H54 (cell line): ENCODE measurements around the gene RADIL.

Experiments used
- DNase-seq: peaks from one replicate; pipeline ENCODE4 v3.0.0; 2011; ENCODE audit warnings: low spot score, mixed read lengths; ENCODE audit not compliant: insufficient read length
- FAIRE-seq: peaks from 3 replicates; lab custom pipeline; 2011; peaks lifted over from hg19 to GRCh38; lab: Jason Lieb, UNC
- POLR2A ChIP-seq: IDR thresholded peaks from 2 replicates; pipeline ENCODE4 v1.6.1; 2011; ENCODE audit warnings: low read depth, mild to moderate bottlenecking, low read length

The RADIL gene

GRCh38 chr7:4889682-4890081 lies 6.2 kb upstream of the RADIL start:
- no peak for FAIRE-seq
- DNase-seq, result no peak
- no peak for TF ChIP-seq POLR2A

GRCh38 chr7:4888161-4888560 lies 4.6 kb upstream of the RADIL start:
- no peak for TF ChIP-seq POLR2A
- no peak for FAIRE-seq

GRCh38 chr7:4886671-4887070 lies 3.2 kb upstream of the RADIL start:
- no peak for TF ChIP-seq POLR2A
- DNase-seq (no peak), FAIRE-seq (no peak)

More at GRCh38 chr7:4888161-4888560, 4.6 kb upstream of the RADIL start:
- no peak for DNase-seq

- DNase-seq, result no peak
- no peak for FAIRE-seq
- no peak for TF ChIP-seq POLR2A
These were observed 1.8 kb upstream of the RADIL start for GRCh38 chr7:4885317-4885807.

- TF ChIP-seq POLR2A, result no peak
- DNase-seq (no peak), FAIRE-seq (no peak)
These were observed 648 bp upstream of the RADIL start for GRCh38 chr7:4884164-4884563.

DNA sequence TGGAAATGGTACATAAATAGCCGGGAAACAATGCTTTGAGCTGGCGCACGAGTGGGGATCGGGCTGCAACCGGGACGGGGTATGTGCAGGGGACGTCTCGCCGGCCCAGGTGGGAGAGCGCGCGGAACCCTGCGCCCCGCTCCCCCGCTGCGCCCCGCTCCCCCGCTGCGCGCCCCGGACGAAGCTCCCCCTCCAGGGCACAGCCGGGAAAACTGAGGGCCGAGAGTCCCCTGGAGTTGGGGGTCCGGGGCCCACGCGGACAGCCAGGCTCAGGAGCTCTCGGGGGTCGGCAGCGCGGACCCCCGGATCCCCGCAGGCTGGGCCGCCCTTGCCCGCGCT lies 514 bp downstream of the RADIL start:
- DNase-seq (no peak), FAIRE-seq (no peak)
- TF ChIP-seq POLR2A, result no peak

DNA sequence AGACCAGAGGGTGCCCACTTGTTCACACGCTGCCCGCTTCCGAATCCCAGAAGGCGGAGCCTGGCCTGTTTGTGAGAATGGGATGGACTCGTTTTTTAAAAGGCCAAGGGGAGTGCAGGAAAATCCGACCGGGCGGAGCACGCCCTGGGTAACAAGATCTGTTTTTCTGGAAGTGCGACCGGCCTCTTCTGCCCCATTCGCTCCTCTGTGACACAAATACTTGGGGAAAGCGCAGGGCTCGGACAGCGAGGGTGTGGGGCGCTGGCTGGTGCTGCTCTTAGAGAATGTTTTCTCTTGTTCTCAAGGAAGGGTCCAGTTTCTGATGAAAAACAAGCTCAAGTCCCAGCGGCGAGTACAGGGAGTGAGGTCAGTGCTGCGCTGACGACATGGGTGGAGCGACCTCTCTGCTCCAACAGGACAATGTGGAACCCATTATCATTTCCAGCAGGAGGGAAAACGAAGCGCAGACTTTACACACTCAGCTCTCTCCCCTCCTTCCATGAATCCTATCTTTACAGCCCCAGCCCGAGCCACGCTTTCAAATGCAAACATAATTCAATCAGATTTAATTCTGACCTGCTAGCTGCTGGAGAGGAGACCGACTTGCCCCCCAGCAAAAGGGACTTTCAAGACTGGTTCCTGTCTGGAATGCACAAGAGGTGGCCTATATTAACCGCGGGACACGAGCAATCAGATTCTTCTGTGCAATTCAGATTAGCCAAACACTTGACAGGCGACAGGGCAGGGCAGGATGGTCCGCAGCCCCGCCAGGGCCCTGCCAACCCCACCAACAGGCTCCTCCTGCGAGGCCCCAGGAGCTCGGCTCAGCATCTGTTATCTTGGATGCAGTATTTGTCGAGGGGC lies 1.1 kb downstream of the RADIL start:
- FAIRE-seq, result no peak
- no peak for DNase-seq
- TF ChIP-seq POLR2A, result no peak

- FAIRE-seq, result no peak
- no peak for DNase-seq
- no peak for TF ChIP-seq POLR2A
These were observed 3.3 kb downstream of the RADIL start for GRCh38 chr7:4880218-4880617.

DNA sequence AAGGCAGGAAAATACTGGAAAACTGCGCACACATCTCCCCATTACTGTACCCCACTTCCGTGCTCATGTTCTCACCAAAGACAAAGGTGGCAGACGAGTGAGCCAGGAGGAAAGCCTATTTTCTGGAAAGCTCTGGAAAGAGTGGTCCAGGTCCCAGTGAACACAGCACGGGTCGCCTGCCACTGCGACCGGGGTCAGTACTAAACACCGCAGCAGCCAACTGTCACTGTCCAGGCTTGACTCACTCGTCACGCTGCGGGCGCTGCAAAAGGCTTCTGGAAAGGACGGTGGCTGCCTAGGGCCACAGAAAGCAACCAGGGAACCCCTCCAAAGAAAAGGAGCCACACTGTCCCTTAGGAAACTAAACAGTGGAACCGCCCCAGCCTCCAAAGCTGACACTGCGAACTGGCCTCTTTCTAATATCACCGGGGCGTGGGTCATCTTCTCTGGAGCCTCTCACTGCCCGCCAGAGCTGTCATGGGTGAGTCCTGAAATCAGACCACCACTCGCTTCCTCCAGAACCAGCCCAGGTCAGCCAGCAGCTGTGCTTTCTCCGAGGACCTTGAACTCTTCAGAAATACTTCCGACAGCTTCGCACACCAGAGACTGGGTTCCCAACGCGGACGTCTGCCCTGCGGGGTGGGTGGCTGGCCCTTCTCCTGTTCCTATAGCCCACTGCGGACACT lies 4.0 kb downstream of the RADIL start:
- DNase-seq (no peak), FAIRE-seq (no peak)
- no peak for TF ChIP-seq POLR2A

- TF ChIP-seq POLR2A, result no peak
- DNase-seq (no peak), FAIRE-seq (no peak)
These were observed 4.9 kb downstream of the RADIL start for GRCh38 chr7:4878336-4879335.

DNA sequence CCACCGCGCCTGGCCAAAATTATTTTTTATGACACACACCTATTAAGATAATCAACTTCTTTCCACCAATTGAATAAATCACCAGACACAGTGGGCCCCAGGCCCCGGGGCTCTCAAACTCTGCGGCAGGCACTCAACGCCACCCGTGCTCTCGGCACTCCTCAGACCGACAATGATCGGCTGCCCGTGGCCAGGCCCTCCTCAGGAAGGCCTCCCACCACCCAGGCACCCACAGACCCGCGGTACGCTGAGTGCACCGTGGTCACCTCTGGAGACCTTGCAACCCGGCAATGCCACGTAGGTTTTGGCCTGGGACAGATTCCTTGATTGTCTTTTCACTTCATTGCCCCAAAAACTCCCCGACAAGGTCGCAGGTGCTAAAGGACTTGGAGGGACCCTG lies 6.9 kb downstream of the RADIL start:
- FAIRE-seq, result no peak
- no peak for DNase-seq
- no peak for TF ChIP-seq POLR2A

GRCh38 chr7:4875391-4875790 lies 8.1 kb downstream of the RADIL start:
- no peak for TF ChIP-seq POLR2A
- no peak for FAIRE-seq
- no peak for DNase-seq
